H9 (cell line): ENCODE data around the gene KCNJ15. TPM values are rescaled to one million over a fixed set of nuclear protein-coding genes. Genes with fewer than 3 reads are reported as not detected.

Source experiments
- DNase-seq: peaks from one replicate; pipeline ENCODE4 v3.0.0-alpha.2; 2017
- H2AFZ ChIP-seq: one replicate; pipeline ENCODE4 v1.6.1; 2013; ENCODE audit warnings: mild to moderate bottlenecking, low read length, control low read depth, moderate library complexity
- H2AK5ac ChIP-seq: 2 replicates; pipeline ENCODE4 v1.6.1; 2013; ENCODE audit warnings: low read length, control low read depth, mixed read lengths; ENCODE audit not compliant: insufficient read length
- H2BK120ac ChIP-seq: one replicate; pipeline ENCODE4 v1.6.1; 2013; ENCODE audit warnings: low read depth, mild to moderate bottlenecking, low read length, control low read depth, inconsistent platforms; ENCODE audit not compliant: poor library complexity, severe bottlenecking
- H2BK12ac ChIP-seq: 2 replicates; pipeline ENCODE4 v1.6.1; 2013; ENCODE audit warnings: low read length, control low read depth, mixed read lengths, low read depth; ENCODE audit not compliant: insufficient read length
- H2BK15ac ChIP-seq: 2 replicates; pipeline ENCODE4 v1.6.1; 2013; ENCODE audit warnings: low read depth, low read length, control low read depth
- H2BK20ac ChIP-seq: one replicate; pipeline ENCODE4 v1.6.1; 2013; ENCODE audit warnings: low read depth, mild to moderate bottlenecking, low read length, control low read depth, inconsistent platforms; ENCODE audit not compliant: poor library complexity, severe bottlenecking
- H2BK5ac ChIP-seq: 2 replicates; pipeline ENCODE4 v1.6.1; 2013; ENCODE audit warnings: low read length, control low read depth, mixed read lengths; ENCODE audit not compliant: insufficient read length
- H3K14ac ChIP-seq: 2 replicates; pipeline ENCODE4 v1.6.1; 2013; ENCODE audit warnings: low read length, control low read depth; ENCODE audit not compliant: insufficient read depth
- H3K18ac ChIP-seq: 2 replicates; pipeline ENCODE4 v1.6.1; 2013; ENCODE audit warnings: low read depth, mild to moderate bottlenecking, mixed read lengths, low read length, control low read depth; ENCODE audit not compliant: insufficient read length
- H3K23ac ChIP-seq: 2 replicates; pipeline ENCODE4 v1.6.1; 2013; ENCODE audit warnings: low read length, control low read depth, mixed read lengths, low read depth; ENCODE audit not compliant: insufficient read length
- H3K23me2 ChIP-seq: 2 replicates; pipeline ENCODE4 v1.6.1; 2013; ENCODE audit warnings: low read depth, mild to moderate bottlenecking, mixed read lengths, low read length, control low read depth; ENCODE audit not compliant: insufficient read length, poor library complexity, severe bottlenecking
- H3K27ac ChIP-seq: 2 replicates; pipeline ENCODE4 v1.5.1; 2013; ENCODE audit warnings: low read length, control low read depth, mixed read lengths, low read depth; ENCODE audit not compliant: insufficient read length
- H3K27me3 ChIP-seq: 2 replicates; pipeline ENCODE4 v1.6.1; 2013; ENCODE audit warnings: low read length, control low read depth, inconsistent platforms; ENCODE audit not compliant: insufficient read depth
- H3K4ac ChIP-seq: 2 replicates; pipeline ENCODE4 v1.6.1; 2013; ENCODE audit warnings: low read depth, mild to moderate bottlenecking, control low read depth, inconsistent platforms, low read length, moderate library complexity
- H3K4me1 ChIP-seq: 2 replicates; pipeline ENCODE4 v1.6.1; 2013; ENCODE audit warnings: low read length, control low read depth, inconsistent platforms; ENCODE audit not compliant: insufficient read depth
- H3K4me2 ChIP-seq: 2 replicates; pipeline ENCODE4 v1.6.1; 2013; ENCODE audit warnings: low read length, control low read depth, mixed read lengths; ENCODE audit not compliant: insufficient read length, insufficient read depth
- H3K56ac ChIP-seq: 2 replicates; pipeline ENCODE4 v1.6.1; 2013; ENCODE audit warnings: low read depth, mild to moderate bottlenecking, mixed read lengths, low read length, control low read depth; ENCODE audit not compliant: insufficient read length
- H3K79me1 ChIP-seq: 2 replicates; pipeline ENCODE4 v1.6.1; 2013; ENCODE audit warnings: low read depth, mild to moderate bottlenecking, moderate library complexity, low read length, control low read depth, inconsistent platforms; ENCODE audit not compliant: insufficient read depth, poor library complexity, severe bottlenecking
- H3K79me2 ChIP-seq: 2 replicates; pipeline ENCODE4 v1.6.1; 2013; ENCODE audit warnings: low read length, control low read depth, inconsistent platforms; ENCODE audit not compliant: insufficient read depth
- H3K9ac ChIP-seq: 2 replicates; pipeline ENCODE4 v1.6.1; 2013; ENCODE audit warnings: low read length, control low read depth, mixed read lengths; ENCODE audit not compliant: insufficient read length; ENCODE audit errors: extremely low read depth
- H3K9me3 ChIP-seq: one replicate; pipeline ENCODE4 v1.6.1; 2013; ENCODE audit warnings: low read depth, low read length, inconsistent platforms; ENCODE audit not compliant: control insufficient read depth
- H3T11ph ChIP-seq: one replicate; pipeline ENCODE4 v1.6.1; 2013; ENCODE audit warnings: mild to moderate bottlenecking, low read length, control low read depth, inconsistent platforms
- H4K20me1 ChIP-seq: one replicate; pipeline ENCODE4 v1.6.1; 2013; ENCODE audit not compliant: control insufficient read depth, insufficient read length, insufficient read depth
- H4K5ac ChIP-seq: 2 replicates; pipeline ENCODE4 v1.6.1; 2013; ENCODE audit warnings: low read depth, mild to moderate bottlenecking, mixed read lengths, low read length, control low read depth; ENCODE audit not compliant: insufficient read length
- H4K8ac ChIP-seq: replicated peaks from 2 replicates; pipeline ENCODE4 v1.6.1; 2013; ENCODE audit warnings: low read length, control low read depth, mixed read lengths, low read depth; ENCODE audit not compliant: insufficient read length
- H4K91ac ChIP-seq: 2 replicates; pipeline ENCODE4 v1.6.1; 2013; ENCODE audit warnings: low read depth, mild to moderate bottlenecking, moderate library complexity, mixed read lengths, low read length, control low read depth; ENCODE audit not compliant: insufficient read length
- H3K27ac Mint-ChIP-seq, 3 experiments: 2 replicates in 2 of 3; 3 replicates in 1 of 3; pipeline ENCODE4 v1.8.0; 2020 to 2021; ENCODE audit warnings: mixed read lengths in 3 of 3, mild to moderate bottlenecking in 1 of 3, moderate library complexity in 1 of 3
- H3K27me3 Mint-ChIP-seq: 2 replicates; pipeline ENCODE4 v1.8.0; 2021; ENCODE audit warnings: low read depth, mild to moderate bottlenecking, moderate library complexity, mixed read lengths
- H3K36me3 Mint-ChIP-seq, 3 experiments: 2 replicates in 2 of 3; 3 replicates in 1 of 3; pipeline ENCODE4 v1.8.0; 2020 to 2021; ENCODE audit warnings: low read depth in 3 of 3, mixed read lengths in 3 of 3; ENCODE audit not compliant: insufficient read depth in 1 of 3
- H3K4me1 Mint-ChIP-seq, 2 experiments: 2 replicates each; pipeline ENCODE4 v1.8.0; 2020; ENCODE audit warnings: mixed read lengths in 2 of 2
- H3K4me3 Mint-ChIP-seq, 2 experiments: 2 replicates in 1 of 2; 3 replicates in 1 of 2; pipeline ENCODE4 v1.8.0; 2020 to 2021; ENCODE audit warnings: mild to moderate bottlenecking in 2 of 2, mixed read lengths in 2 of 2, moderate library complexity in 1 of 2
- H3K9me3 Mint-ChIP-seq, 2 experiments: 2 replicates in 1 of 2; 3 replicates in 1 of 2; pipeline ENCODE4 v1.8.0; 2020; ENCODE audit warnings: mild to moderate bottlenecking in 2 of 2, mixed read lengths in 2 of 2, moderate library complexity in 1 of 2
- WGBS: extraction: QIAGEN DNeasy Blood & Tissue Kit; methylation state at CpG from one replicate; pipeline ENCODE4 v1.1.7; 2013; ENCODE audit warnings: missing lambda C conversion rate, low lambda C conversion rate, mixed read lengths; ENCODE audit not compliant: insufficient read length; ENCODE audit errors: extremely low coverage; 5-methylcytosine and 5-hydroxymethylcytosine counted together
- total RNA-seq: library from RNA; stranded (reverse); gene quantifications from 2 replicates; pipeline ENCODE4 v1.2.1, GENCODE V29; 2021
- TF ChIP-seq, protein P1 (sequence below): fragments of 200-600 bp; sonication (generic); conservative IDR thresholded peaks from 3 replicates; pipeline ENCODE4 v1.8.0; 2021; ENCODE audit warnings: antibody characterized with exemption, mild to moderate bottlenecking

Gene KCNJ15
- total RNA-seq, 1 experiment from 2014 or later = not detected

DNA sequence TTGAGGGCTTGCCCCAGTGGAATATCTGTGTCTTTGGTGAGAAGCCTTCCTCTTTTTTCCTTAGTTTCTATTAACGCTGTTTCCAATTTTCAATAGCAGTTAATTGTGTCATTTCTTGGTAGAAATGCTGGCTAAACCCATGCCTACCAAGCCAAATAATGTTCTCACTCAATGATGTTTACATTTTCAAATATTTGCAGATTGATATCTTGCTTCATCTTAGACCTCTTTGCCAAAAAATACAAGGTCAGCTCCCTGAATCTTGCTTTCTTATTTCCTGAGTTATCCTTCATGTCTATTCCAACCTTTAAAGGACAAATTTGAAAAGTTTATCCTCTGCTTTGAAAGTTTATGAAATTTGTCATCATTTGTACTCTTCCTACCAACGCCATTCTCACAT lies 5.1 kb downstream of the KCNJ15 start:
- H3K9me3 ChIP-seq = no peaks in the 10 kb centered on the region
- H3K4me3 Mint-ChIP-seq = no peak overlapping the region

More for the DNA sequence above, 5.1 kb downstream of the KCNJ15 start:
- Histone ChIP-seq H4K5ac (no peak overlapping the region), H2BK120ac (no peak overlapping the region), H3T11ph (no peak overlapping the region), H4K20me1 (no peaks in the 10 kb centered on the region), H3K27ac (no peak overlapping the region), H2BK20ac (no peak overlapping the region), H3K56ac (no peak overlapping the region), H2AFZ (no peak overlapping the region), H3K79me2 (no peaks in the 10 kb centered on the region), H2AK5ac (no peak overlapping the region), H4K8ac (no peak overlapping the region), H3K27me3 (no peaks in the 10 kb centered on the region), H2BK12ac (no peak overlapping the region), H3K4me1 (no peaks in the 10 kb centered on the region), H3K9ac (no peak overlapping the region), H3K18ac (no peak overlapping the region), H3K4me2 (no peak overlapping the region), H3K79me1 (no peaks in the 10 kb centered on the region), H4K91ac (no peak overlapping the region), H3K23ac (no peak overlapping the region), H3K23me2 (no peaks in the 10 kb centered on the region), H2BK5ac (no peak overlapping the region), H3K14ac (no peak overlapping the region), H2BK15ac (no peak overlapping the region), H3K4ac (no peak overlapping the region)
- Mint-ChIP-seq H3K4me1 (peaks cover 5% of the 10 kb centered on the region in 2 experiments; a peak in 3 of 4 replicates), H3K27me3 (no peaks in the 10 kb centered on the region), H3K9me3 (no peaks in the 10 kb centered on the region; a peak in 1 of 5 replicates), H3K27ac (no peak overlapping the region), H3K36me3 (no peaks in the 10 kb centered on the region; a peak in 1 of 7 replicates)
- WGBS = no CpG with 5 or more reads among the region's 2 CpGs
- no peak for DNase-seq
- TF ChIP-seq, protein P1, sequence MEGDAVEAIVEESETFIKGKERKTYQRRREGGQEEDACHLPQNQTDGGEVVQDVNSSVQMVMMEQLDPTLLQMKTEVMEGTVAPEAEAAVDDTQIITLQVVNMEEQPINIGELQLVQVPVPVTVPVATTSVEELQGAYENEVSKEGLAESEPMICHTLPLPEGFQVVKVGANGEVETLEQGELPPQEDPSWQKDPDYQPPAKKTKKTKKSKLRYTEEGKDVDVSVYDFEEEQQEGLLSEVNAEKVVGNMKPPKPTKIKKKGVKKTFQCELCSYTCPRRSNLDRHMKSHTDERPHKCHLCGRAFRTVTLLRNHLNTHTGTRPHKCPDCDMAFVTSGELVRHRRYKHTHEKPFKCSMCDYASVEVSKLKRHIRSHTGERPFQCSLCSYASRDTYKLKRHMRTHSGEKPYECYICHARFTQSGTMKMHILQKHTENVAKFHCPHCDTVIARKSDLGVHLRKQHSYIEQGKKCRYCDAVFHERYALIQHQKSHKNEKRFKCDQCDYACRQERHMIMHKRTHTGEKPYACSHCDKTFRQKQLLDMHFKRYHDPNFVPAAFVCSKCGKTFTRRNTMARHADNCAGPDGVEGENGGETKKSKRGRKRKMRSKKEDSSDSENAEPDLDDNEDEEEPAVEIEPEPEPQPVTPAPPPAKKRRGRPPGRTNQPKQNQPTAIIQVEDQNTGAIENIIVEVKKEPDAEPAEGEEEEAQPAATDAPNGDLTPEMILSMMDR = no peak
